Stomach (tissue), 9 donors: ENCODE data around the gene RAI14. TPM values are rescaled to one million over a fixed set of nuclear protein-coding genes. Genes with fewer than 3 reads are reported as not detected.
A peak's percentile ranks its signal among the peaks of the same experiment; 100 is the strongest.
"Not testable (repeated sequence)": the region's sequence is repeated elsewhere in the genome, so short reads cannot be mapped to it uniquely, and the experiment has no call there.

Experiments
- DNase-seq, 2 donors: peaks; one replicate each; pipeline versions ENCODE4 v3.0.0 to v3.0.0-alpha.2; 2013 to 2019
- H3K27ac ChIP-seq, 5 donors: fragments of 200-600 bp in 4 of 5; sonication (generic) in 4 of 5; one replicate each; pipeline ENCODE4 v1.5.1; 2013 to 2019; ENCODE audit warnings: mild to moderate bottlenecking in 1 of 5, moderate library complexity in 1 of 5
- H3K27me3 ChIP-seq, 3 donors: fragments of 200-600 bp; sonication (generic); one replicate each; pipeline ENCODE4 v1.5.1; 2017 to 2019; ENCODE audit warnings: mixed run types in 1 of 3
- H3K36me3 ChIP-seq, 4 donors: fragments of 200-600 bp; sonication (generic); 1 replicate in 3 of 4; 2 replicates in 1 of 4; pipeline ENCODE4 v1.5.1; 2016 to 2019
- H3K4me1 ChIP-seq, 4 donors: fragments of 200-600 bp; sonication (generic); one replicate each; pipeline ENCODE4 v1.5.1; 2016 to 2019
- H3K4me3 ChIP-seq, 4 donors: fragments of 200-600 bp; sonication (generic) in 3 of 4; one replicate each; pipeline ENCODE4 v1.5.1; 2016 to 2019; ENCODE audit warnings: mild to moderate bottlenecking in 1 of 4
- H3K9me3 ChIP-seq, 4 donors: fragments of 200-600 bp; sonication (generic); one replicate each; pipeline ENCODE4 v1.5.1; 2016 to 2019
- CTCF ChIP-seq, 7 experiments: fragments of 450-650 bp in 4 of 7; fragments of 200-600 bp in 3 of 7; sonication (generic) in 3 of 7; IDR thresholded peaks; one replicate each; pipeline ENCODE4 v1.5.1; 2016 to 2019; ENCODE audit warnings: antibody characterized with exemption in 7 of 7, control low read depth in 2 of 7, mild to moderate bottlenecking in 1 of 7
- EP300 ChIP-seq: sonication (generic); formaldehyde crosslinking; IDR thresholded peaks from one replicate; pipeline ENCODE4 v1.6.1; 2017; ENCODE audit warnings: antibody characterized with exemption
- POLR2A ChIP-seq, 4 donors: fragments of 450-650 bp; IDR thresholded peaks; one replicate each; pipeline ENCODE4 v1.6.1; 2016; ENCODE audit warnings: antibody characterized with exemption in 4 of 4, control low read depth in 2 of 4, mild to moderate bottlenecking in 1 of 4, moderate library complexity in 1 of 4
- POLR2AphosphoS5 ChIP-seq, 3 donors: sonication (generic); formaldehyde crosslinking; IDR thresholded peaks; one replicate each; pipeline ENCODE4 v1.6.1; 2016; ENCODE audit warnings: antibody characterized with exemption in 3 of 3
- WGBS, 5 donors: extraction: QIAGEN DNeasy Blood & Tissue Kit in 3 of 5; methylation state at CpG; one replicate each; pipeline versions ENCODE4 v1.1.5 to v1.1.7; 2013 to 2018; 5-methylcytosine and 5-hydroxymethylcytosine counted together
- intact Hi-C: fragments of 100-400 bp; cut with DNase I; formaldehyde crosslinking; loops from one replicate; pipeline ENCODE4 v1.15.1; 2023; ENCODE audit warnings: low total_unique reads
- polyA plus RNA-seq, 3 donors: library from polyadenylated mRNA; stranded (reverse); fragments of 200-250 nt; gene quantifications; one replicate each; pipeline ENCODE4 v1.2.3, GENCODE V29; 2013
- total RNA-seq, 5 donors: library from RNA; depleted of rRNA; stranded (reverse); fragments of >200 nt; gene quantifications; one replicate each; pipeline versions ENCODE4 v1.1.0 to v1.2.3, GENCODE V29; 2014 to 2016
- donor health status: healthy with polysubstance abuse.
- donor health status: Bipolar disorder and iron deficiency.
- donor health status: healthy.

The RAI14 gene
- total and polyA plus RNA-seq, 8 donors = 5.1 to 62.4 (median 24.1) TPM

DNA sequence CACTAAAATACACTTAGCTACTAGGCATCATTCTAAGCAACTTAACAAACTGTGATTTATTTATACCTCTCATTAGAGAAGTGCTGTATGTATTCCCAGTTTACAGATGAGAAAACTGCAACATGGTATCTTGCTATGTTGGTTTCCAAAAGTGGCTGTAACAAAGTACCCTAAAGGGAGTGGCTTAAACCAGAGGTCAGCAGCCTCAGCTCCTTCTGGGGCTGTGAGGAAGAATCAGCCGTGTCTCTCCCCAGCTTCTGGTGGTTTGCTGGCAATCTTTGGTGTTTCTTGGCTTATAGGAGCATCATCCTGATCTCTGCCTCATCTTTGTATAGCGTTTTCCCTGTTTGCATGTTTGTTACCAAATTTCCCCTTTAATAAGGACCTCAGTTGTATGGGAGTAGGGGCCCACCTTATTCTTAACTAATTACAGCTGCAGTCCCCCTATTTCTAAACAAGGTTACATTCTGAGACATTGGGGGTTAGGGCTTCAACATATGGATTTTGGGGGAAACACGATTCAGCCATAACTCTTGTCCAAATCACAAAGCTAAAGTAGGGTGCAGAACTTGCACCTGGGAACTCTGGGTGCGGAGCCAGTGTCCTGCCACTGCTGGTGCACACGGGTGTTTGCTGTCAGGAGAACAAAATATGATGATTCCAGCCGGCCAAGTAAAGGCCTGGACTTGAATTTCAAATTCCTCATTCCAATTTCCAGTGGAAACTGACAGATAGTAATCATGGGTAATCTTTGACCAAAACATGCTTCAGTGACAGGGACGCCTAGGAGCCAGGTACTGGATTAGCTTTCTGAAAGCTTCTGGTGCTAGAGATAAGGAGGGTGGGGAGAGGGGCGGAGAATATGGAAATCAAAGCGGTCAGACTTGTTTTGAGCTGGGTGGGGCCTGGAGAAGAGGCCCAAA, 43.3 kb downstream of the RAI14 start:
- Histone ChIP-seq H3K4me3 (no peak overlapping the region), H3K27me3 (no peaks in the 10 kb centered on the region), H3K36me3 (no peaks in the 10 kb centered on the region), H3K9me3 (no peaks in the 10 kb centered on the region), H3K4me1 (peaks cover 0 to 48% (median 30%) of the 10 kb centered on the region in 4 donors), H3K27ac (peak overlapping the region; percentile 16 to 69 (median 49))
- TF ChIP-seq EP300 = no peak
- no peak for TF ChIP-seq CTCF (IDR thresholded peaks at IDR 0.05)
- no peak for TF ChIP-seq POLR2A (IDR thresholded peaks at IDR 0.05)
- no peak for TF ChIP-seq POLR2AphosphoS5 (IDR thresholded peaks at IDR 0.05)
- WGBS, 5 donors = 35 to 57% (median 50%) methylated on average over 9 of the region's 9 CpGs
- DNase-seq = peak; percentile 65 to 83
- intact Hi-C loops = loop anchor here (10.0 kb wide), 1 partner anchor 175 kb away; no protein-coding TSS in a partner anchor

DNA sequence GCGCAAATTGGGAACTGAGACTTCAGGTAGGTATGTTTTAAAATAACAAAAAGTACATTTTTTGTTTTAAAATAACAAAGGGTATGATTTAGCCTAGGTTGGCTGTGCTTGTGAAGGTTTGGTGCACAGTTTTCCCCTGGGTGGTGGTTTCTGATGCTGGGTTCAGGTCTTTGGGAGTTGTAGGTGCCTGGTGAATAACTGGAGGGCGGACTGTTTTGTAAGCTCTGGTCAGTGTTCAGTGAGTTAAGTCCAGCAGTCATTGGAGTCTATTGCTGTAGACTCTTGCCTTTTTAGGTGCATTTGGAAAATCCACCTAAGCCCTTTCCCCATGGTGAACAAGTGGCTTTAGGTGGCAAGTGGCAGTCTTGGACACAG, 43.9 kb downstream of the RAI14 start:
- no peak overlapping the region for H3K4me3 ChIP-seq
- H3K27me3 ChIP-seq = no peaks in the 10 kb centered on the region
- no peaks in the 10 kb centered on the region for H3K36me3 ChIP-seq
- 56 to 73% (median 69%) methylated on average over 2 of the region's 2 CpGs for WGBS, 5 donors
- no peak for DNase-seq
- intact Hi-C loops = loop anchor here (10.0 kb wide), 1 partner anchor 175 kb away; no protein-coding TSS in a partner anchor
- H3K27ac ChIP-seq = peak overlapping the region in 4 of 5 donors; percentile 43 to 68 (median 46)
- peaks cover 0 to 42% (median 24%) of the 10 kb centered on the region in 4 donors for H3K4me1 ChIP-seq
- H3K9me3 ChIP-seq = no peaks in the 10 kb centered on the region
- TF ChIP-seq CTCF (IDR thresholded peaks at IDR 0.05) (no peak), POLR2AphosphoS5 (IDR thresholded peaks at IDR 0.05) (no peak), EP300 (no peak), POLR2A (IDR thresholded peaks at IDR 0.05) (no peak)

GRCh38 chr5:34701442-34701841, 45.3 kb downstream of the RAI14 start:
- not testable (repeated sequence) for H3K27ac ChIP-seq, H3K9me3 ChIP-seq, H3K27me3 ChIP-seq, H3K4me3 ChIP-seq, H3K36me3 ChIP-seq, DNase-seq
- WGBS, 5 donors = 84 to 99% (median 97%) methylated on average over 2 of the region's 2 CpGs
- H3K4me1 ChIP-seq = peaks cover 0 to 31% (median 22%) of the 10 kb centered on the region in 4 donors
- intact Hi-C loops = loop anchor here (10.0 kb wide), 1 partner anchor 177 kb away; no protein-coding TSS in a partner anchor

- TF ChIP-seq CTCF (IDR thresholded peaks at IDR 0.05) (no peak), POLR2AphosphoS5 (IDR thresholded peaks at IDR 0.05) (no peak), EP300 (no peak), POLR2A (IDR thresholded peaks at IDR 0.05) (no peak)
- Histone ChIP-seq H3K27ac (no peak overlapping the region), H3K27me3 (no peaks in the 10 kb centered on the region), H3K36me3 (no peaks in the 10 kb centered on the region), H3K9me3 (no peaks in the 10 kb centered on the region), H3K4me3 (no peak overlapping the region), H3K4me1 (peaks cover 9 to 36% (median 28%) of the 10 kb centered on the region in 4 donors)
- intact Hi-C loops = loop anchor here (10.0 kb wide), 1 partner anchor 179 kb away; no protein-coding TSS in a partner anchor
- WGBS, 5 donors = 74 to 83% (median 80%) methylated on average over 10 of the region's 10 CpGs
- DNase-seq = no peak
These were observed 47.9 kb downstream of the RAI14 start for GRCh38 chr5:34703767-34704713.
